Measurements from ENCODE around the gene SPATS1. TPM values are rescaled to one million over a fixed set of nuclear protein-coding genes. Genes with fewer than 3 reads are reported as not detected.

SPATS1 gene
- total RNA-seq, 1 experiment from 2014 or later: not detected

- Histone ChIP-seq H3K27ac (ENCODE audit: low read length) (no peak overlapping the region), H3K4me1 (ENCODE audit: control insufficient read depth, insufficient read depth, low read length) (peaks cover 8% of the 10 kb centered on the region; the same call in 1 of the 2 replicates), H3K36me3 (ENCODE audit: control insufficient read depth, insufficient read depth, low read length) (no peaks in the 10 kb centered on the region), H3K27me3 (ENCODE audit: control insufficient read depth, insufficient read depth, low read length) (peaks cover 15% of the 10 kb centered on the region), H3K9me3 (ENCODE audit: control insufficient read depth, insufficient read depth, low read depth, low read length) (no peaks in the 10 kb centered on the region), H3K4me3 (ENCODE audit: low read depth in 2 of 2, low read length in 2 of 2) (peak overlapping the region; percentile 42 to 43; a peak in 3 of 4 replicates)
- ATAC-seq (peak; percentile 49), DNase-seq (ENCODE audit: low read depth, low spot score) (no peak)
- ChIA-PET POLR2A (no interaction called here), CTCF (interaction anchor here (0.5 to 1.1 kb wide), 2 partner anchors 30 to 1792 kb away, joined by 4 read pairs; no protein-coding TSS in a partner anchor)
- no TSS peak for BruUV-seq (replicated peaks)
- intact Hi-C loops (cut with micrococcal nuclease; ENCODE audit: unreplicated experiment) (no loop called here), in situ Hi-C loops (cut with HindIII; ENCODE audit: low pct_unique_long_range_greater_than_20kb, low sequenced_read_pairs) (no loop called here)
- TF ChIP-seq TCF7L2 (IDR thresholded peaks at IDR 0.05; ENCODE audit: low read depth, low read length): no peak
- peak; percentile 58; the same call in 1 of the 2 replicates for TF ChIP-seq POLR2AphosphoS5 (IDR thresholded peaks at IDR 0.05; ENCODE audit: low read depth, low read length)
Observed at GRCh38 chr6:44298055-44298803, 44.2 kb upstream of the SPATS1 start.

- POLR2A ChIA-PET: no interaction called here
Observed at GRCh38 chr6:44298864-44299263, 43.6 kb upstream of the SPATS1 start.

GRCh38 chr6:44300292-44300823 lies 42.1 kb upstream of the SPATS1 start:
- H3K27ac ChIP-seq (ENCODE audit: low read length): no peak overlapping the region
- H3K36me3 ChIP-seq (ENCODE audit: control insufficient read depth, insufficient read depth, low read length): no peaks in the 10 kb centered on the region
- POLR2A ChIA-PET: no interaction called here
- TF ChIP-seq TCF7L2 (IDR thresholded peaks at IDR 0.05; ENCODE audit: low read depth, low read length) (no peak), CTCF (IDR thresholded peaks at IDR 0.05) (no peak), SIN3A (IDR thresholded peaks at IDR 0.05; ENCODE audit: borderline replicate concordance, insufficient read depth, low read depth, low read length) (no peak), POLR2AphosphoS5 (IDR thresholded peaks at IDR 0.05; ENCODE audit: low read depth, low read length) (no peak), REST (IDR thresholded peaks at IDR 0.05; ENCODE audit: insufficient read depth in 1 of 2, low read depth in 2 of 2, low read length in 1 of 2) (no peak)
- ATAC-seq: no peak
- no peak overlapping the region for H3K4me3 ChIP-seq (ENCODE audit: low read depth in 2 of 2, low read length in 2 of 2)
- BruUV-seq (replicated peaks): no TSS peak
- intact Hi-C loops (cut with micrococcal nuclease; ENCODE audit: unreplicated experiment): no loop called here
- H3K4me1 ChIP-seq (ENCODE audit: control insufficient read depth, insufficient read depth, low read length): peaks cover 8% of the 10 kb centered on the region; the same call in 1 of the 2 replicates
- in situ Hi-C loops (cut with HindIII; ENCODE audit: low pct_unique_long_range_greater_than_20kb, low sequenced_read_pairs): no loop called here
- H3K9me3 ChIP-seq (ENCODE audit: control insufficient read depth, insufficient read depth, low read depth, low read length): no peaks in the 10 kb centered on the region
- peaks cover 15% of the 10 kb centered on the region for H3K27me3 ChIP-seq (ENCODE audit: control insufficient read depth, insufficient read depth, low read length)
- CTCF ChIA-PET: no interaction called here
- DNase-seq (ENCODE audit: low read depth, low spot score): no peak

More at GRCh38 chr6:44298864-44299263, 43.6 kb upstream of the SPATS1 start:
- H3K9me3 ChIP-seq (ENCODE audit: control insufficient read depth, insufficient read depth, low read depth, low read length): no peaks in the 10 kb centered on the region
- no peak overlapping the region for H3K27ac ChIP-seq (ENCODE audit: low read length)
- ATAC-seq (no peak), DNase-seq (ENCODE audit: low read depth, low spot score) (no peak)
- BruUV-seq (replicated peaks): no TSS peak
- H3K27me3 ChIP-seq (ENCODE audit: control insufficient read depth, insufficient read depth, low read length): peaks cover 15% of the 10 kb centered on the region
- intact Hi-C loops (cut with micrococcal nuclease; ENCODE audit: unreplicated experiment) (no loop called here), in situ Hi-C loops (cut with HindIII; ENCODE audit: low pct_unique_long_range_greater_than_20kb, low sequenced_read_pairs) (no loop called here)
- CTCF ChIA-PET: interaction anchor here (0.5 to 1.1 kb wide), 2 partner anchors 31 to 1791 kb away, joined by 4 read pairs; no protein-coding TSS in a partner anchor
- no peaks in the 10 kb centered on the region for H3K36me3 ChIP-seq (ENCODE audit: control insufficient read depth, insufficient read depth, low read length)
- no peak overlapping the region for H3K4me3 ChIP-seq (ENCODE audit: low read depth in 2 of 2, low read length in 2 of 2)
- no peak for TF ChIP-seq CTCF (IDR thresholded peaks at IDR 0.05)
- TF ChIP-seq POLR2AphosphoS5 (IDR thresholded peaks at IDR 0.05; ENCODE audit: low read depth, low read length): peak; percentile 55; the same call in 1 of the 2 replicates
- peaks cover 8% of the 10 kb centered on the region; the same call in 1 of the 2 replicates for H3K4me1 ChIP-seq (ENCODE audit: control insufficient read depth, insufficient read depth, low read length)

Measured in Panc1 (cell line).